ENCODE results near the gene GARIN1A.

Gene GARIN1A

GRCh38 chr7:128718967-128719642 is 47.0 kb downstream of the GARIN1A start:
- no peak for DNase-seq (ENCODE audit: low spot score)

GRCh38 chr7:128721376-128721775 is 49.3 kb downstream of the GARIN1A start:
- DNase-seq (ENCODE audit: low spot score), result no peak

All from GM03348 (cell line).